ENCODE results near the gene ABL2. TPM values are rescaled to one million over a fixed set of nuclear protein-coding genes. Genes with fewer than 3 reads are reported as not detected.
"Not testable (repeated sequence)": the region's sequence is repeated elsewhere in the genome, so short reads cannot be mapped to it uniquely, and the experiment has no call there.

Gene ABL2
- total RNA-seq, 4 donors from 2014 or later, result 3.3 to 12.0 (median 6.2) TPM

- no peaks in the 10 kb centered on the region for H3K36me3 ChIP-seq
- H3K4me3 ChIP-seq, result no peak overlapping the region
- TF ChIP-seq POLR2A (IDR thresholded peaks at IDR 0.05), result no peak
- TF ChIP-seq CTCF (IDR thresholded peaks at IDR 0.05), result no peak
- DNase-seq, result no peak
- intact Hi-C loops (cut with DNase I), result no loop called here
- H3K4me1 ChIP-seq, result peaks cover 10 to 34% (median 13%) of the 10 kb centered on the region in 3 donors
- no peak overlapping the region for H3K27ac ChIP-seq
- no peaks in the 10 kb centered on the region for H3K27me3 ChIP-seq
- 44 to 63% methylated on average over 3 of the region's 3 CpGs for WGBS, 2 donors
- H3K9me3 ChIP-seq, result no peaks in the 10 kb centered on the region
Observed at GRCh38 chr1:179230721-179231120, 1.2 kb upstream of the ABL2 start.

GRCh38 chr1:179230251-179230650 lies 774 bp upstream of the ABL2 start:
- intact Hi-C loops (cut with DNase I), result no loop called here
- H3K27ac ChIP-seq, result peak overlapping the region in 3 of 4 donors; percentile 82 to 88 (median 84)
- peaks cover 10 to 34% (median 13%) of the 10 kb centered on the region in 3 donors for H3K4me1 ChIP-seq
- TF ChIP-seq POLR2A (IDR thresholded peaks at IDR 0.05), result no peak
- TF ChIP-seq CTCF (IDR thresholded peaks at IDR 0.05), result no peak
- peak overlapping the region in 3 of 4 donors; percentile 78 to 98 (median 98) for H3K4me3 ChIP-seq
- H3K9me3 ChIP-seq, result no peaks in the 10 kb centered on the region
- no peak for DNase-seq
- H3K36me3 ChIP-seq, result no peaks in the 10 kb centered on the region
- 29 to 37% methylated on average over 5 of the region's 5 CpGs for WGBS, 2 donors
- H3K27me3 ChIP-seq, result no peaks in the 10 kb centered on the region

- Histone ChIP-seq H3K27me3 (no peaks in the 10 kb centered on the region), H3K4me3 (peak overlapping the region; percentile 78 to 98 (median 96)), H3K36me3 (peaks cover 0 to 9% (median 0%) of the 10 kb centered on the region in 3 donors), H3K9me3 (no peaks in the 10 kb centered on the region), H3K27ac (peak overlapping the region; percentile 82 to 91 (median 86)), H3K4me1 (peaks cover 10 to 33% (median 13%) of the 10 kb centered on the region in 3 donors)
- no peak for TF ChIP-seq POLR2A (IDR thresholded peaks at IDR 0.05)
- no peak for TF ChIP-seq CTCF (IDR thresholded peaks at IDR 0.05)
- WGBS, 2 donors, result 0% methylated on average over 4 to 16 of the region's 19 CpGs
- no peak for DNase-seq
- intact Hi-C loops (cut with DNase I), result no loop called here
Observed at GRCh38 chr1:179228783-179229213, 679 bp downstream of the ABL2 start.

GRCh38 chr1:179226738-179227137 lies 2.7 kb downstream of the ABL2 start:
- Histone ChIP-seq H3K4me1 (peaks cover 10 to 31% (median 13%) of the 10 kb centered on the region in 3 donors), H3K27ac (no peak overlapping the region), H3K9me3 (no peaks in the 10 kb centered on the region), H3K36me3 (peaks cover 0 to 9% (median 0%) of the 10 kb centered on the region in 3 donors), H3K4me3 (no peak overlapping the region), H3K27me3 (no peaks in the 10 kb centered on the region)
- DNase-seq, result no peak
- intact Hi-C loops (cut with DNase I), result no loop called here
- no peak for TF ChIP-seq CTCF (IDR thresholded peaks at IDR 0.05)
- TF ChIP-seq POLR2A (IDR thresholded peaks at IDR 0.05), result no peak

- peaks cover 7 to 19% (median 9%) of the 10 kb centered on the region in 3 donors for H3K4me1 ChIP-seq
- 93 to 98% methylated on average over 6 to 7 of the region's 8 CpGs for WGBS, 2 donors
- intact Hi-C loops (cut with DNase I); H3K36me3 ChIP-seq; H3K4me3 ChIP-seq; H3K27me3 ChIP-seq; DNase-seq; H3K27ac ChIP-seq; H3K9me3 ChIP-seq: not testable (repeated sequence)
Observed at GRCh38 chr1:179224466-179224865, 5.0 kb downstream of the ABL2 start.

- H3K27me3 ChIP-seq; H3K9me3 ChIP-seq; intact Hi-C loops (cut with DNase I); DNase-seq; H3K4me1 ChIP-seq; H3K27ac ChIP-seq; H3K4me3 ChIP-seq: not testable (repeated sequence)
- peaks cover 0 to 14% (median 0%) of the 10 kb centered on the region in 3 donors for H3K36me3 ChIP-seq
- WGBS, 2 donors, result 79 to 89% methylated on average over 7 of the region's 7 CpGs
Observed at GRCh38 chr1:179221121-179221520, 8.4 kb downstream of the ABL2 start.
